Testis (tissue), 2 donors: ENCODE data around the gene TRIM37.

Experiments used
- CTCF ChIP-seq, 3 experiments: fragments of 450-650 bp in 2 of 3; fragments of 200-600 bp in 1 of 3; sonication (generic) in 1 of 3; IDR thresholded peaks; one replicate each; pipeline ENCODE4 v1.5.1; 2016 to 2019; ENCODE audit warnings: antibody characterized with exemption in 3 of 3, mild to moderate bottlenecking in 2 of 3, moderate library complexity in 1 of 3
- POLR2A ChIP-seq: fragments of 450-650 bp; IDR thresholded peaks from one replicate; pipeline ENCODE4 v1.6.1; 2017; ENCODE audit warnings: antibody characterized with exemption, mild to moderate bottlenecking, moderate library complexity

- TF ChIP-seq CTCF (IDR thresholded peaks at IDR 0.05) (no peak), POLR2A (no peak)
Measured at GRCh38 chr17:59002848-59003247, 103.8 kb downstream of the TRIM37 start.
